Measurements from ENCODE around the gene MRPL42.
"Not testable (repeated sequence)": the region's sequence is repeated elsewhere in the genome, so short reads cannot be mapped to it uniquely, and the experiment has no call there.

The MRPL42 gene

DNA sequence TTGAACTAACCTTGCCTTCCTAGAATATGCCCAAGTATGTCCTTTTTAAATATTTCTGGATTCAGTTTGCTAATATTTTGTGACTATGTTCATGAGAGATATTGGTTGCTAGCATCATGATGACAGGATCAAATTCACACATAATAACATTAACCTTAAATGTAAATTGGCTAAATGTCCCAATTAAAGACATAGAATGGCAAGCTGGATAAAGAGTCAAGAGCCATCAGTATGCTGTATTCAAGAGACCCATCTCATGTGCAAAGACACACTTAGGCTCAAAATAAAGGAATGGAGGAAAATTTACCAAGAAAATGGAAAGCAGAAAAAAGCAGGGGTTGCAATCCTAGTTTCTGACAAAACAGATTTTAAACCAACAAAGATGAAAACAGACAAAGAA is 90.6 kb downstream of the MRPL42 start:
- POLR2A ChIA-PET; H3K9me3 ChIP-seq (ENCODE audit: control insufficient read depth, insufficient read depth, low read depth, low read length); H3K36me3 ChIP-seq (ENCODE audit: control insufficient read depth in 2 of 2, insufficient read depth in 1 of 2, low read length in 2 of 2); H3K4me3 ChIP-seq (ENCODE audit: low read depth, low read length); H3K27ac ChIP-seq (ENCODE audit: extremely low read depth, low read depth, low read length); H3K4me1 ChIP-seq (ENCODE audit: control insufficient read depth, insufficient read depth, low read length): not testable (repeated sequence)
- CTCF ChIA-PET, result interaction anchor here (0.8 kb wide), 1 partner anchor 12 kb away, joined by 3 read pairs; no protein-coding TSS in a partner anchor
- TF ChIP-seq SETDB1 (IDR thresholded peaks at IDR 0.05; ENCODE audit: insufficient read length, low read length) (peak; percentile 61), ZNF529 (tag by site-specific recombination; IDR thresholded peaks at IDR 0.05; ENCODE audit: insufficient replicate concordance) (peak; percentile 68)

DNA sequence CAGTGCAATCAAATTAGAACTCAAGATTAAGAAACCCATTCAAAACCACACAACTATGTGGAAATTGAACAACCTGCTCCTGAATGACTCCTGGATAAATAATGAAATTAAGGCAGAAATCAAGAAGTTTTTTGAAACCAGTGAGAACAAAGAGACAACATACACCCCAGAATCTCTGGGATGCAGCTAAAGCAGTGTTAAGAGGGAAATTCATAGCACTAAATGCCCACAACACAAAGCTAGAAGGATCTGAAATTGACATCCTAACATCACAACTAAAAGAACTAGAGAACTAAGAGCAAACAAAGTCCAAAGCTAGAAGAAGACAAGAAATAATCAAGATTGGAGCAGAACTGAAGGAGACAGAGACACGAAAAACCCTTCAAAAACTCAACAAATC is 91.4 kb downstream of the MRPL42 start:
- H3K36me3 ChIP-seq (ENCODE audit: control insufficient read depth in 2 of 2, insufficient read depth in 1 of 2, low read length in 2 of 2); POLR2A ChIA-PET; H3K9me3 ChIP-seq (ENCODE audit: control insufficient read depth, insufficient read depth, low read depth, low read length); H3K27ac ChIP-seq (ENCODE audit: extremely low read depth, low read depth, low read length); H3K4me3 ChIP-seq (ENCODE audit: low read depth, low read length); H3K4me1 ChIP-seq (ENCODE audit: control insufficient read depth, insufficient read depth, low read length); CTCF ChIA-PET: not testable (repeated sequence)

GRCh38 chr12:93563807-93564538 is 96.7 kb downstream of the MRPL42 start:
- ChIA-PET CTCF (interaction anchor here (0.6 to 2.0 kb wide), 5 partner anchors 9 to 538 kb away, joined by 3 to 7 read pairs (median 4); no protein-coding TSS in a partner anchor), POLR2A (interaction anchor here (0.6 kb wide), 1 partner anchor 19 kb away, joined by 3 read pairs; no protein-coding TSS in a partner anchor)

GRCh38 chr12:93565760-93566159 is 98.4 kb downstream of the MRPL42 start:
- POLR2A ChIA-PET, result no interaction called here
- H3K27ac ChIP-seq (ENCODE audit: extremely low read depth, low read depth, low read length), result no peak overlapping the region
- no peak overlapping the region for H3K4me3 ChIP-seq (ENCODE audit: low read depth, low read length)
- CTCF ChIA-PET, result interaction anchor here (0.5 to 5.7 kb wide), 3 partner anchors 63 to 536 kb away, joined by 6 to 60 read pairs (median 7); no protein-coding TSS in a partner anchor
- H3K4me1 ChIP-seq (ENCODE audit: control insufficient read depth, insufficient read depth, low read length), result no peaks in the 10 kb centered on the region
- H3K36me3 ChIP-seq (ENCODE audit: control insufficient read depth in 2 of 2, insufficient read depth in 1 of 2, low read length in 2 of 2), result peaks cover 0 to 2% of the 10 kb centered on the region in 2 experiments; a peak in 2 of 3 replicates
- no peaks in the 10 kb centered on the region for H3K9me3 ChIP-seq (ENCODE audit: control insufficient read depth, insufficient read depth, low read depth, low read length)
- TF ChIP-seq, protein P1, sequence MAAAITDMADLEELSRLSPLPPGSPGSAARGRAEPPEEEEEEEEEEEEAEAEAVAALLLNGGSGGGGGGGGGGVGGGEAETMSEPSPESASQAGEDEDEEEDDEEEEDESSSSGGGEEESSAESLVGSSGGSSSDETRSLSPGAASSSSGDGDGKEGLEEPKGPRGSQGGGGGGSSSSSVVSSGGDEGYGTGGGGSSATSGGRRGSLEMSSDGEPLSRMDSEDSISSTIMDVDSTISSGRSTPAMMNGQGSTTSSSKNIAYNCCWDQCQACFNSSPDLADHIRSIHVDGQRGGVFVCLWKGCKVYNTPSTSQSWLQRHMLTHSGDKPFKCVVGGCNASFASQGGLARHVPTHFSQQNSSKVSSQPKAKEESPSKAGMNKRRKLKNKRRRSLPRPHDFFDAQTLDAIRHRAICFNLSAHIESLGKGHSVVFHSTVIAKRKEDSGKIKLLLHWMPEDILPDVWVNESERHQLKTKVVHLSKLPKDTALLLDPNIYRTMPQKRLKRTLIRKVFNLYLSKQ (tag by site-specific recombination; IDR thresholded peaks at IDR 0.05; ENCODE audit: borderline replicate concordance), result no peak
- no peak for TF ChIP-seq ZNF449 (tag by site-specific recombination; IDR thresholded peaks at IDR 0.05)
- TF ChIP-seq SETDB1 (IDR thresholded peaks at IDR 0.05; ENCODE audit: insufficient read length, low read length), result no peak
- peak; percentile 69; the same call in 1 of the 2 replicates for TF ChIP-seq ZNF184 (tag by site-specific recombination; IDR thresholded peaks at IDR 0.05)

More at GRCh38 chr12:93563807-93564538, 96.7 kb downstream of the MRPL42 start:
- TF ChIP-seq ZNF654 (tag by site-specific recombination; IDR thresholded peaks at IDR 0.05; ENCODE audit: low read depth), result peak; percentile 36
- TF ChIP-seq, protein P2, sequence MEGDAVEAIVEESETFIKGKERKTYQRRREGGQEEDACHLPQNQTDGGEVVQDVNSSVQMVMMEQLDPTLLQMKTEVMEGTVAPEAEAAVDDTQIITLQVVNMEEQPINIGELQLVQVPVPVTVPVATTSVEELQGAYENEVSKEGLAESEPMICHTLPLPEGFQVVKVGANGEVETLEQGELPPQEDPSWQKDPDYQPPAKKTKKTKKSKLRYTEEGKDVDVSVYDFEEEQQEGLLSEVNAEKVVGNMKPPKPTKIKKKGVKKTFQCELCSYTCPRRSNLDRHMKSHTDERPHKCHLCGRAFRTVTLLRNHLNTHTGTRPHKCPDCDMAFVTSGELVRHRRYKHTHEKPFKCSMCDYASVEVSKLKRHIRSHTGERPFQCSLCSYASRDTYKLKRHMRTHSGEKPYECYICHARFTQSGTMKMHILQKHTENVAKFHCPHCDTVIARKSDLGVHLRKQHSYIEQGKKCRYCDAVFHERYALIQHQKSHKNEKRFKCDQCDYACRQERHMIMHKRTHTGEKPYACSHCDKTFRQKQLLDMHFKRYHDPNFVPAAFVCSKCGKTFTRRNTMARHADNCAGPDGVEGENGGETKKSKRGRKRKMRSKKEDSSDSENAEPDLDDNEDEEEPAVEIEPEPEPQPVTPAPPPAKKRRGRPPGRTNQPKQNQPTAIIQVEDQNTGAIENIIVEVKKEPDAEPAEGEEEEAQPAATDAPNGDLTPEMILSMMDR (tag by site-specific recombination; IDR thresholded peaks at IDR 0.05), result peak; percentile 50; the same call in 1 of the 2 replicates
- TF ChIP-seq ZNF747 (tag by site-specific recombination; IDR thresholded peaks at IDR 0.05), result no peak
- H3K36me3 ChIP-seq (ENCODE audit: control insufficient read depth in 2 of 2, insufficient read depth in 1 of 2, low read length in 2 of 2), result peaks cover 0 to 2% of the 10 kb centered on the region in 2 experiments; a peak in 2 of 3 replicates
- H3K9me3 ChIP-seq (ENCODE audit: control insufficient read depth, insufficient read depth, low read depth, low read length), result no peaks in the 10 kb centered on the region
- no peak overlapping the region for H3K27ac ChIP-seq (ENCODE audit: extremely low read depth, low read depth, low read length)
- H3K4me3 ChIP-seq (ENCODE audit: low read depth, low read length), result no peak overlapping the region
- no peaks in the 10 kb centered on the region for H3K4me1 ChIP-seq (ENCODE audit: control insufficient read depth, insufficient read depth, low read length)
